Mesothelial cell of epicardium (in vitro differentiated cells): Measurements from ENCODE around the gene FAR1. TPM values are rescaled to one million over a fixed set of nuclear protein-coding genes. Genes with fewer than 3 reads are reported as not detected.

Experiments used
- DNase-seq, 2 experiments: peaks; one replicate each; pipeline ENCODE4 v3.0.0; 2021; ENCODE audit warnings: low spot score in 2 of 2; ENCODE audit not compliant: unreplicated experiment in 2 of 2
- H3K27ac Mint-ChIP-seq: 2 replicates; pipeline ENCODE4 v1.8.0; 2021; ENCODE audit warnings: mixed read lengths
- H3K27me3 Mint-ChIP-seq: 2 replicates; pipeline ENCODE4 v1.8.0; 2021; ENCODE audit warnings: low read depth, mixed read lengths
- H3K36me3 Mint-ChIP-seq: 2 replicates; pipeline ENCODE4 v1.8.0; 2021; ENCODE audit warnings: mixed read lengths
- H3K4me1 Mint-ChIP-seq: 2 replicates; pipeline ENCODE4 v1.8.0; 2021; ENCODE audit warnings: mixed read lengths
- H3K4me3 Mint-ChIP-seq: 2 replicates; pipeline ENCODE4 v1.8.0; 2021; ENCODE audit warnings: mild to moderate bottlenecking, moderate library complexity, mixed read lengths
- H3K9me3 Mint-ChIP-seq: 2 replicates; pipeline ENCODE4 v1.8.0; 2021; ENCODE audit warnings: mixed read lengths
- total RNA-seq: library from RNA; stranded (reverse); gene quantifications from 3 replicates; pipeline ENCODE4 v1.2.1, GENCODE V29; 2021
- TF ChIP-seq, protein P1 (sequence below): fragments of 200-600 bp; sonication (generic); IDR thresholded peaks from one replicate; pipeline ENCODE4 v1.5.0; 2021; ENCODE audit warnings: antibody characterized with exemption; ENCODE audit not compliant: unreplicated experiment

Gene FAR1
- total RNA-seq, 1 donor from 2014 or later, result 67.0 TPM

GRCh38 chr11:13692172-13692571 is 23.7 kb downstream of the FAR1 start:
- no peak for DNase-seq
- Mint-ChIP-seq H3K36me3 (peaks cover 29% of the 10 kb centered on the region), H3K9me3 (peaks cover 19% of the 10 kb centered on the region), H3K4me1 (peaks cover 7% of the 10 kb centered on the region), H3K4me3 (no peak overlapping the region), H3K27me3 (no peaks in the 10 kb centered on the region), H3K27ac (no peak overlapping the region)
- TF ChIP-seq, protein P1, sequence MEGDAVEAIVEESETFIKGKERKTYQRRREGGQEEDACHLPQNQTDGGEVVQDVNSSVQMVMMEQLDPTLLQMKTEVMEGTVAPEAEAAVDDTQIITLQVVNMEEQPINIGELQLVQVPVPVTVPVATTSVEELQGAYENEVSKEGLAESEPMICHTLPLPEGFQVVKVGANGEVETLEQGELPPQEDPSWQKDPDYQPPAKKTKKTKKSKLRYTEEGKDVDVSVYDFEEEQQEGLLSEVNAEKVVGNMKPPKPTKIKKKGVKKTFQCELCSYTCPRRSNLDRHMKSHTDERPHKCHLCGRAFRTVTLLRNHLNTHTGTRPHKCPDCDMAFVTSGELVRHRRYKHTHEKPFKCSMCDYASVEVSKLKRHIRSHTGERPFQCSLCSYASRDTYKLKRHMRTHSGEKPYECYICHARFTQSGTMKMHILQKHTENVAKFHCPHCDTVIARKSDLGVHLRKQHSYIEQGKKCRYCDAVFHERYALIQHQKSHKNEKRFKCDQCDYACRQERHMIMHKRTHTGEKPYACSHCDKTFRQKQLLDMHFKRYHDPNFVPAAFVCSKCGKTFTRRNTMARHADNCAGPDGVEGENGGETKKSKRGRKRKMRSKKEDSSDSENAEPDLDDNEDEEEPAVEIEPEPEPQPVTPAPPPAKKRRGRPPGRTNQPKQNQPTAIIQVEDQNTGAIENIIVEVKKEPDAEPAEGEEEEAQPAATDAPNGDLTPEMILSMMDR, result no peak

DNA sequence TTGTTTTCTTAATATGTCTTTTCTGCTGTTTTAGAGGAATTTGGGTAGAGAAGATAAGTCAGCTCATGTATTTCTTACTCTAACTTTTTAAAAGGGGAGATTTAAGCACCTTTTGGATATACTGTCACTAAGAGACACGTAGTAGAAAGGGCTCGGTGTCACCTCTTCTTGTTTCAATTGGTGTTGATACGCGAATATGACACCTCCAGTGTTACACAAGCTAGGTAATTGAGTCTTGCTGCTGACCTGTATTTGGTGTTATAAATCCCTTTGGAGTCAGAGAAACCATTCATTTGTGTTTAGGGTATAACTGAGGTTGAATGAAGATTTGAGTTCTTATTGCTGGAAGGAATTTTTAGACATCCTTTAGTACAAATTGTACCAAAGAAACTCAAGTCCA is 25.6 kb downstream of the FAR1 start:
- H3K9me3 Mint-ChIP-seq, result peaks cover 19% of the 10 kb centered on the region
- no peak overlapping the region for H3K27ac Mint-ChIP-seq

GRCh38 chr11:13695886-13696285 is 27.4 kb downstream of the FAR1 start:
- H3K27ac Mint-ChIP-seq, result no peak overlapping the region
- peaks cover 10% of the 10 kb centered on the region for H3K4me1 Mint-ChIP-seq
- H3K36me3 Mint-ChIP-seq, result peaks cover 34% of the 10 kb centered on the region
- DNase-seq, result no peak
- no peak overlapping the region for H3K4me3 Mint-ChIP-seq
- TF ChIP-seq, protein P1, result no peak
- peaks cover 6% of the 10 kb centered on the region for H3K9me3 Mint-ChIP-seq
- no peaks in the 10 kb centered on the region for H3K27me3 Mint-ChIP-seq

More for the DNA sequence above, 25.6 kb downstream of the FAR1 start:
- no peak overlapping the region for H3K4me3 Mint-ChIP-seq
- TF ChIP-seq, protein P1, result no peak
- peaks cover 42% of the 10 kb centered on the region for H3K36me3 Mint-ChIP-seq
- no peaks in the 10 kb centered on the region for H3K27me3 Mint-ChIP-seq
- no peak for DNase-seq
- H3K4me1 Mint-ChIP-seq, result peaks cover 10% of the 10 kb centered on the region

DNA sequence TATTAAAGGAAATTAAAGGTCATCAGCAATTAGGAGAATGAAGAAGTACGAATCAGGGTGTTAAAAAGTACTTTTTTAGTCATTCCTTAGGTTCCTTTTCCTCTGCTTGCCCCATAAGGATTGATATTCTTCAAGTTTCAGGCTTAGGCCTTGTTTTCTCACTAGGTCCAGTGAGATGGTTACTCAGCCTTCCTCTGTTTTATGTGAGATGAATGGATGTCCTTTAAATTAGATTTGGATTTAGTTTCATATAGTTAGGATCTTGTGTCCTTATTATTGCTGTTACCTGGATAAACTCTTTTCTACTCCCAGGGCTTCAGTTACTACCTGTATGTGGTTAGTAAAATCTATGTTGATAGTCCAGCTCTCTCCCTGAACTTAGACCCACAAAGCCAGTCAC is 29.2 kb downstream of the FAR1 start:
- peaks cover 10% of the 10 kb centered on the region for H3K4me1 Mint-ChIP-seq
- no peak for DNase-seq
- no peak overlapping the region for H3K4me3 Mint-ChIP-seq
- H3K36me3 Mint-ChIP-seq, result peaks cover 28% of the 10 kb centered on the region
- no peaks in the 10 kb centered on the region for H3K9me3 Mint-ChIP-seq
- no peaks in the 10 kb centered on the region for H3K27me3 Mint-ChIP-seq
- TF ChIP-seq, protein P1, result no peak
- no peak overlapping the region for H3K27ac Mint-ChIP-seq

- TF ChIP-seq, protein P1, result no peak
- no peak for DNase-seq
- peaks cover 30% of the 10 kb centered on the region for H3K36me3 Mint-ChIP-seq
- no peak overlapping the region for H3K27ac Mint-ChIP-seq
- H3K4me3 Mint-ChIP-seq, result no peak overlapping the region
- no peaks in the 10 kb centered on the region for H3K9me3 Mint-ChIP-seq
- H3K27me3 Mint-ChIP-seq, result no peaks in the 10 kb centered on the region
- H3K4me1 Mint-ChIP-seq, result peaks cover 10% of the 10 kb centered on the region
Measured at GRCh38 chr11:13698132-13698531, 29.7 kb downstream of the FAR1 start.

DNA sequence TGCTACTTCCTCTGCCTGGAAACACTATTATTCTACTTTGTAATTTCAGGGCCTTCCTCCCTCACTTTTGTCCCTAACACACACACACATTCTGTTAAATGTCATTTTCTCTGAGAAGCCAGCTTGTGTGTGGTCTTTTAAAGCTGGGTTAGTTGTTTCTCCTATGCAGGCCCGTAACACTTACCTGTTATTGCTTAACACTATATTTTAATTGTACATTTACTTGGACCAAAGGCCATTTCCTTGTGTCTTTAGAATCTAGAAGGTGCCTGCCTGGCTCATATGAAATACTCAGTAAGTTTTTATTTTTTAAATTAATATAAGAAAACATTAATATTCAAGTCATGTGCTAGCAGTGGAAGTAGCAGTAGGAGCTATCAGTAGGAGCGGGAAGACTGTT is 30.6 kb downstream of the FAR1 start:
- Mint-ChIP-seq H3K36me3 (peaks cover 36% of the 10 kb centered on the region), H3K27ac (peak overlapping the region; percentile 48), H3K4me3 (no peak overlapping the region), H3K9me3 (no peaks in the 10 kb centered on the region), H3K27me3 (no peaks in the 10 kb centered on the region), H3K4me1 (peaks cover 3% of the 10 kb centered on the region)
- TF ChIP-seq, protein P1, result no peak
- DNase-seq, result no peak
